Smooth muscle cell (in vitro differentiated cells): ENCODE results near the gene PSD4. TPM values are rescaled to one million over a fixed set of nuclear protein-coding genes. Genes with fewer than 3 reads are reported as not detected.

ENCODE experiments used
- DNase-seq: peaks from one replicate; lab custom pipeline; 2025; ENCODE audit not compliant: unreplicated experiment; lab: John Stamatoyannopoulos, UW
- H2AFZ ChIP-seq: fragments of 200-600 bp; sonication (generic); 2 replicates; pipeline ENCODE4 v1.6.0; 2016; ENCODE audit warnings: antibody characterized with exemption, low read depth, mild to moderate bottlenecking
- H3F3A ChIP-seq: fragments of 200-600 bp; sonication (generic); 2 replicates; pipeline ENCODE4 v1.6.0; 2017; ENCODE audit warnings: antibody characterized with exemption, low read depth
- H3K27ac ChIP-seq: fragments of 200-600 bp; sonication (generic); 2 replicates; pipeline ENCODE4 v1.5.1; 2016; ENCODE audit warnings: low read depth, mild to moderate bottlenecking
- H3K27me3 ChIP-seq: fragments of 200-600 bp; sonication (generic); 2 replicates; pipeline ENCODE4 v1.6.1; 2016; ENCODE audit warnings: low read depth, mild to moderate bottlenecking
- H3K36me3 ChIP-seq: fragments of 200-600 bp; sonication (generic); 2 replicates; pipeline ENCODE4 v1.5.1; 2016; ENCODE audit warnings: low read depth
- H3K4me1 ChIP-seq: fragments of 200-600 bp; sonication (generic); 2 replicates; pipeline ENCODE4 v1.5.1; 2016; ENCODE audit warnings: low read depth
- H3K4me2 ChIP-seq: fragments of 200-600 bp; sonication (generic); 2 replicates; pipeline ENCODE4 v1.6.0; 2016; ENCODE audit warnings: mild to moderate bottlenecking
- H3K4me3 ChIP-seq: fragments of 200-600 bp; sonication (generic); 2 replicates; pipeline ENCODE4 v1.5.1; 2016; ENCODE audit warnings: mild to moderate bottlenecking
- H3K79me2 ChIP-seq: fragments of 200-600 bp; sonication (generic); 2 replicates; pipeline ENCODE4 v1.6.0; 2016; ENCODE audit warnings: low read depth, mild to moderate bottlenecking
- H3K9ac ChIP-seq: fragments of 200-600 bp; sonication (generic); 2 replicates; pipeline ENCODE4 v1.6.0; 2016; ENCODE audit warnings: low read depth
- H3K9me3 ChIP-seq: fragments of 200-600 bp; sonication (generic); replicated peaks from 2 replicates; pipeline ENCODE4 v1.5.1; 2016; ENCODE audit warnings: low read depth
- H4K20me1 ChIP-seq: fragments of 200-600 bp; sonication (generic); 2 replicates; pipeline ENCODE4 v1.6.0; 2016; ENCODE audit warnings: low read depth
- CTCF ChIP-seq: fragments of 200-600 bp; sonication (generic); IDR thresholded peaks from 2 replicates; pipeline ENCODE4 v1.5.1; 2017; ENCODE audit warnings: borderline replicate concordance, mild to moderate bottlenecking, antibody characterized with exemption; ENCODE audit not compliant: insufficient read depth, poor library complexity, severe bottlenecking
- WGBS: methylation state at CpG from one replicate; pipeline ENCODE4 v1.1.7; 2016; ENCODE audit warnings: low lambda C conversion rate; 5-methylcytosine and 5-hydroxymethylcytosine counted together
- polyA plus RNA-seq: library from polyadenylated mRNA; unstranded; fragments of >200 nt; fragmentation: Nextera tagmentation; extraction: Ambion mirVana; gene quantifications from 2 replicates; pipeline ENCODE4 v1.2.1, GENCODE V29; 2016
- total RNA-seq: library from RNA; depleted of rRNA; stranded (reverse); fragments of >200 nt; gene quantifications from 2 replicates; pipeline ENCODE4 v1.2.3, GENCODE V29; 2014

PSD4 gene
- total and polyA plus RNA-seq, 2 experiments from 2014 or later = 7.3 to 7.8 TPM

- WGBS = 98% methylated on average over 1 of the region's 1 CpG
- no peak for DNase-seq
- no peaks in the 10 kb centered on the region for H4K20me1 ChIP-seq
Measured at GRCh38 chr2:113160248-113160647, 13.5 kb upstream of the PSD4 start.

GRCh38 chr2:113160962-113161361, 12.8 kb upstream of the PSD4 start:
- Histone ChIP-seq H3K27me3 (no peaks in the 10 kb centered on the region), H3K9ac (no peak overlapping the region), H3K27ac (no peak overlapping the region), H4K20me1 (no peaks in the 10 kb centered on the region), H3K4me1 (no peaks in the 10 kb centered on the region), H3F3A (peaks cover 7% of the 10 kb centered on the region), H3K79me2 (no peaks in the 10 kb centered on the region), H3K4me2 (no peak overlapping the region), H2AFZ (no peak overlapping the region), H3K9me3 (no peaks in the 10 kb centered on the region), H3K4me3 (no peak overlapping the region), H3K36me3 (no peaks in the 10 kb centered on the region)
- WGBS = 92% methylated on average over 5 of the region's 5 CpGs
- DNase-seq = no peak
- TF ChIP-seq CTCF = no peak

More at GRCh38 chr2:113160248-113160647, 13.5 kb upstream of the PSD4 start:
- no peaks in the 10 kb centered on the region for H3K79me2 ChIP-seq
- H3K27ac ChIP-seq = no peak overlapping the region
- H3F3A ChIP-seq = peaks cover 7% of the 10 kb centered on the region
- no peak overlapping the region for H2AFZ ChIP-seq
- no peaks in the 10 kb centered on the region for H3K36me3 ChIP-seq
- no peaks in the 10 kb centered on the region for H3K27me3 ChIP-seq
- H3K4me1 ChIP-seq = no peaks in the 10 kb centered on the region
- no peak overlapping the region for H3K9ac ChIP-seq
- H3K9me3 ChIP-seq = no peaks in the 10 kb centered on the region
- no peak overlapping the region for H3K4me3 ChIP-seq
- H3K4me2 ChIP-seq = no peak overlapping the region
- no peak for TF ChIP-seq CTCF

- H3K4me1 ChIP-seq = no peaks in the 10 kb centered on the region
- no peaks in the 10 kb centered on the region for H4K20me1 ChIP-seq
- no peaks in the 10 kb centered on the region for H3K27me3 ChIP-seq
- H3K27ac ChIP-seq = no peak overlapping the region
- no peak overlapping the region for H2AFZ ChIP-seq
- H3K79me2 ChIP-seq = no peaks in the 10 kb centered on the region
- H3K9ac ChIP-seq = no peak overlapping the region
- DNase-seq = no peak
- 92% methylated on average over 10 of the region's 10 CpGs for WGBS
- no peak for TF ChIP-seq CTCF
- no peaks in the 10 kb centered on the region for H3K36me3 ChIP-seq
- H3K4me3 ChIP-seq = no peak overlapping the region
- H3K4me2 ChIP-seq = no peak overlapping the region
- H3K9me3 ChIP-seq = no peaks in the 10 kb centered on the region
- peaks cover 7% of the 10 kb centered on the region for H3F3A ChIP-seq
Measured at GRCh38 chr2:113162173-113162572, 11.6 kb upstream of the PSD4 start.

GRCh38 chr2:113162869-113163268, 10.9 kb upstream of the PSD4 start:
- Histone ChIP-seq H3K36me3 (no peaks in the 10 kb centered on the region), H3K4me2 (no peak overlapping the region), H3K9ac (no peak overlapping the region), H4K20me1 (no peaks in the 10 kb centered on the region), H3K27ac (no peak overlapping the region), H3K79me2 (no peaks in the 10 kb centered on the region), H3K27me3 (no peaks in the 10 kb centered on the region), H3K4me3 (no peak overlapping the region), H3K4me1 (no peaks in the 10 kb centered on the region), H3F3A (peaks cover 4% of the 10 kb centered on the region), H2AFZ (no peak overlapping the region), H3K9me3 (no peaks in the 10 kb centered on the region)
- DNase-seq = no peak
- no peak for TF ChIP-seq CTCF
